ENCODE results near the gene C16orf96. TPM values are rescaled to one million over a fixed set of nuclear protein-coding genes. Genes with fewer than 3 reads are reported as not detected.

Gene C16orf96
- total and polyA plus RNA-seq, 2 donors (not counting 1 experiment from before 2014, with no cell fraction given): 0.31 to 0.79 TPM

DNA sequence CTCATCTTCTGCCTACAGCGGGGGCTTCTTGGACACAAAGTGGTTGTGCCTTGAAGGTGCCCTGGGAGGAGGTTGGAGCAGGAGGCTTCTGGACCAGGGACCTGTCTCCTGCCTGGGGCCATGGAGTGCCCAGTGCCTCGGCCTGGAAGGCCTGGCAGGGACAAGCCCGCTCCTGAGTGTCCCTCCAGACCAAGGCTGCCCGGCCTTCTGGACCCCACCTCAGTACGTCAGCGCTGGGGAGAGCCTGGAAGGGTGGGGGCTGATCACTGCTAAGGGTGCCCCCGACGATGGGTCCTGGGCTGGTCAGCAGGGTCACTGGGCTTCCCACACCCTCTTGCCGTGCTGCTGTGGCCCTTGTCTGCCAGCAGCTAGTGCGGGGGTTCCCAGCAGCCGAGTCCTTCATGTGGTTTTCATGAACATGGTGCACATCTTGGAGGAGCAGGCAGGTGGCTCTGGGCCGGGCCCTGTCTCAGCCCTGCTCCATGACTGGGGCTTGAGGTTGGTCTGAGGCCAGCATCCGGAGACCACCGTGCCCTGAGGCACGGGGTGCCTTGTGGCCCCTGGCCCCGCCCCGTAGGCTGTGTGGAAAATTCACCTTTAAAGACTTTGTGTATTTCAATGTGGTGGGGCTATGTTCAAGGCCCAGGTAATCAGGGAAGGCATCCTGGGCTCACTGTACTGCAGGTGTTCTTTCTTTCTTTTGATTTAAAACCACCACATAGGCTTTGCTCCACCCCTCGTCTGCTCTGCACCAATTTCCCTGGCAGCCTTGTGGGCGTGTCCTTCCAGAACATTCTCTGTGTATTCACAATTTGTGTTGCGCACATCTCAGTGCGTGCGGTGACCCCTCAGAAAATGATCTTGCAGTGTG lies 90.9 kb downstream of the C16orf96 start:
- TF ChIP-seq, protein P1, sequence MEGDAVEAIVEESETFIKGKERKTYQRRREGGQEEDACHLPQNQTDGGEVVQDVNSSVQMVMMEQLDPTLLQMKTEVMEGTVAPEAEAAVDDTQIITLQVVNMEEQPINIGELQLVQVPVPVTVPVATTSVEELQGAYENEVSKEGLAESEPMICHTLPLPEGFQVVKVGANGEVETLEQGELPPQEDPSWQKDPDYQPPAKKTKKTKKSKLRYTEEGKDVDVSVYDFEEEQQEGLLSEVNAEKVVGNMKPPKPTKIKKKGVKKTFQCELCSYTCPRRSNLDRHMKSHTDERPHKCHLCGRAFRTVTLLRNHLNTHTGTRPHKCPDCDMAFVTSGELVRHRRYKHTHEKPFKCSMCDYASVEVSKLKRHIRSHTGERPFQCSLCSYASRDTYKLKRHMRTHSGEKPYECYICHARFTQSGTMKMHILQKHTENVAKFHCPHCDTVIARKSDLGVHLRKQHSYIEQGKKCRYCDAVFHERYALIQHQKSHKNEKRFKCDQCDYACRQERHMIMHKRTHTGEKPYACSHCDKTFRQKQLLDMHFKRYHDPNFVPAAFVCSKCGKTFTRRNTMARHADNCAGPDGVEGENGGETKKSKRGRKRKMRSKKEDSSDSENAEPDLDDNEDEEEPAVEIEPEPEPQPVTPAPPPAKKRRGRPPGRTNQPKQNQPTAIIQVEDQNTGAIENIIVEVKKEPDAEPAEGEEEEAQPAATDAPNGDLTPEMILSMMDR (IDR thresholded peaks at IDR 0.05): no peak
- no peak for TF ChIP-seq EZH2 (IDR thresholded peaks at IDR 0.05; ENCODE audit: borderline replicate concordance, insufficient read depth, low read depth, low read length, poor library complexity, severe bottlenecking)
- Histone ChIP-seq H3K9me3 (ENCODE audit: control extremely low read depth in 1 of 3, control insufficient read depth in 2 of 3, insufficient read depth in 1 of 3, low read length in 2 of 3) (peaks cover 0 to 4% (median 0%) of the 10 kb centered on the region in 3 donors), H3K4me1 (ENCODE audit: control insufficient read depth in 2 of 2, insufficient read depth in 2 of 2, low read length in 2 of 2) (peaks cover 0 to 23% of the 10 kb centered on the region in 2 donors), H3K4me2 (replicated peaks; ENCODE audit: low read depth, low read length, poor library complexity, severe bottlenecking) (no peak overlapping the region), H2AFZ (ENCODE audit: insufficient read depth, low read depth, low read length, poor library complexity, severe bottlenecking) (no peak overlapping the region), H3K9ac (ENCODE audit: low read length) (no peak overlapping the region), H4K20me1 (ENCODE audit: control insufficient read depth, insufficient read depth, low read length, poor library complexity, severe bottlenecking) (peaks cover 87% of the 10 kb centered on the region), H3K79me2 (ENCODE audit: control insufficient read depth, insufficient read depth, low read length) (peaks cover 85% of the 10 kb centered on the region), H3K36me3 (replicated peaks in 1 of 2; ENCODE audit: control extremely low read depth in 1 of 2, control insufficient read depth in 1 of 2, extremely low read depth in 1 of 2, insufficient read depth in 2 of 2, low read length in 1 of 2) (peaks cover 0 to 20% of the 10 kb centered on the region in 2 experiments), H3K4me3 (ENCODE audit: control extremely low read depth in 1 of 5, extremely low read depth in 1 of 5, insufficient read depth in 1 of 5, low read depth in 2 of 5, low read length in 4 of 5) (no peak overlapping the region), H3K27ac (ENCODE audit: low read length in 2 of 2) (no peak overlapping the region), H3K27me3 (replicated peaks in 1 of 4; ENCODE audit: control extremely low read depth in 1 of 4, control insufficient read depth in 3 of 4, insufficient read depth in 4 of 4, low read length in 3 of 4) (no peaks in the 10 kb centered on the region)
- Mint-ChIP-seq H3K4me1 (peaks cover 23% of the 10 kb centered on the region), H3K27me3 (no peaks in the 10 kb centered on the region), H3K9me3 (ENCODE audit: insufficient read depth) (no peaks in the 10 kb centered on the region), H3K27ac (no peak overlapping the region), H3K4me3 (no peak overlapping the region)
- ATAC-seq (ENCODE audit: low read depth) (no peak), DNase-seq (no peak)
- CTCF ChIA-PET: interaction anchor here (0.5 kb wide), 1 partner anchor 589 kb away, joined by 3 read pairs; no protein-coding TSS in a partner anchor
- intact Hi-C loops (cut with micrococcal nuclease): no loop called here
- 98% methylated on average over 21 of the region's 22 CpGs for WGBS (ENCODE audit: insufficient coverage)
- POLR2A ChIA-PET: interaction anchor here (0.5 kb wide), 1 partner anchor 17 kb away, joined by 3 read pairs; no protein-coding TSS in a partner anchor

DNA sequence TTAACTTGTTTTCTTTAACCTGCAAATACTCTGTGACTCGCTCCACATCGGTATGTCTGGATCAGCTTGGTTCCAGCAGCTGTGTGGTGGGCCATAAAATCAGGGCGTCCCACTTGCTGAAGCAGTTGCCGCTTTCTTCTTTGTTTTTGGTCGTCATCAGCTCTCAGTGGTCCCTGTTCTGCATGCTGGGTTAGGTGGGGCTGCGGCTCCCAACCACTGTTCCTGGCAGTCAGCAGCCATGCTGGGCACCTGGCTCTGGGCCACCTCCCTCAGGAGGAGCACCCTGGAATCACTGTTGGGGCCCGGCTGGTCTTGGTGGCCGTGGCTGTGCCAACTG lies 91.5 kb downstream of the C16orf96 start:
- no peak overlapping the region for H3K27ac ChIP-seq (ENCODE audit: low read length in 2 of 2)
- Mint-ChIP-seq H3K4me1 (peaks cover 25% of the 10 kb centered on the region), H3K27ac (no peak overlapping the region), H3K27me3 (no peaks in the 10 kb centered on the region), H3K9me3 (ENCODE audit: insufficient read depth) (no peaks in the 10 kb centered on the region), H3K4me3 (no peak overlapping the region)
- no peak overlapping the region for H2AFZ ChIP-seq (ENCODE audit: insufficient read depth, low read depth, low read length, poor library complexity, severe bottlenecking)
- ChIA-PET POLR2A (interaction anchor here (0.5 kb wide), 1 partner anchor 18 kb away, joined by 3 read pairs; no protein-coding TSS in a partner anchor), CTCF (interaction anchor here (0.5 kb wide), 1 partner anchor 588 kb away, joined by 3 read pairs; no protein-coding TSS in a partner anchor)
- H3K9ac ChIP-seq (ENCODE audit: low read length): no peak overlapping the region
- no peak overlapping the region for H3K4me3 ChIP-seq (ENCODE audit: control extremely low read depth in 1 of 5, extremely low read depth in 1 of 5, insufficient read depth in 1 of 5, low read depth in 2 of 5, low read length in 4 of 5)
- peaks cover 0 to 4% (median 0%) of the 10 kb centered on the region in 3 donors for H3K9me3 ChIP-seq (ENCODE audit: control extremely low read depth in 1 of 3, control insufficient read depth in 2 of 3, insufficient read depth in 1 of 3, low read length in 2 of 3)
- WGBS (ENCODE audit: insufficient coverage): 99% methylated on average over 8 of the region's 8 CpGs
- ATAC-seq (ENCODE audit: low read depth) (no peak), DNase-seq (no peak)
- H4K20me1 ChIP-seq (ENCODE audit: control insufficient read depth, insufficient read depth, low read length, poor library complexity, severe bottlenecking): peaks cover 82% of the 10 kb centered on the region
- intact Hi-C loops (cut with micrococcal nuclease): no loop called here
- no peaks in the 10 kb centered on the region for H3K27me3 ChIP-seq (replicated peaks in 1 of 4; ENCODE audit: control extremely low read depth in 1 of 4, control insufficient read depth in 3 of 4, insufficient read depth in 4 of 4, low read length in 3 of 4)
- H3K36me3 ChIP-seq (replicated peaks in 1 of 2; ENCODE audit: control extremely low read depth in 1 of 2, control insufficient read depth in 1 of 2, extremely low read depth in 1 of 2, insufficient read depth in 2 of 2, low read length in 1 of 2): peaks cover 0 to 23% of the 10 kb centered on the region in 2 experiments
- H3K79me2 ChIP-seq (ENCODE audit: control insufficient read depth, insufficient read depth, low read length): peaks cover 80% of the 10 kb centered on the region
- TF ChIP-seq EZH2 (IDR thresholded peaks at IDR 0.05; ENCODE audit: borderline replicate concordance, insufficient read depth, low read depth, low read length, poor library complexity, severe bottlenecking): no peak
- TF ChIP-seq, protein P1 (IDR thresholded peaks at IDR 0.05): no peak
- H3K4me2 ChIP-seq (replicated peaks; ENCODE audit: low read depth, low read length, poor library complexity, severe bottlenecking): no peak overlapping the region
- H3K4me1 ChIP-seq (ENCODE audit: control insufficient read depth in 2 of 2, insufficient read depth in 2 of 2, low read length in 2 of 2): peaks cover 0 to 20% of the 10 kb centered on the region in 2 donors
